ENCODE measurements around the gene HGF. TPM values are rescaled to one million over a fixed set of nuclear protein-coding genes. Genes with fewer than 3 reads are reported as not detected.
"Not testable (repeated sequence)": the region's sequence is repeated elsewhere in the genome, so short reads cannot be mapped to it uniquely, and the experiment has no call there.

Gene HGF
- total RNA-seq, 1 experiment from 2014 or later, result not detected

DNA sequence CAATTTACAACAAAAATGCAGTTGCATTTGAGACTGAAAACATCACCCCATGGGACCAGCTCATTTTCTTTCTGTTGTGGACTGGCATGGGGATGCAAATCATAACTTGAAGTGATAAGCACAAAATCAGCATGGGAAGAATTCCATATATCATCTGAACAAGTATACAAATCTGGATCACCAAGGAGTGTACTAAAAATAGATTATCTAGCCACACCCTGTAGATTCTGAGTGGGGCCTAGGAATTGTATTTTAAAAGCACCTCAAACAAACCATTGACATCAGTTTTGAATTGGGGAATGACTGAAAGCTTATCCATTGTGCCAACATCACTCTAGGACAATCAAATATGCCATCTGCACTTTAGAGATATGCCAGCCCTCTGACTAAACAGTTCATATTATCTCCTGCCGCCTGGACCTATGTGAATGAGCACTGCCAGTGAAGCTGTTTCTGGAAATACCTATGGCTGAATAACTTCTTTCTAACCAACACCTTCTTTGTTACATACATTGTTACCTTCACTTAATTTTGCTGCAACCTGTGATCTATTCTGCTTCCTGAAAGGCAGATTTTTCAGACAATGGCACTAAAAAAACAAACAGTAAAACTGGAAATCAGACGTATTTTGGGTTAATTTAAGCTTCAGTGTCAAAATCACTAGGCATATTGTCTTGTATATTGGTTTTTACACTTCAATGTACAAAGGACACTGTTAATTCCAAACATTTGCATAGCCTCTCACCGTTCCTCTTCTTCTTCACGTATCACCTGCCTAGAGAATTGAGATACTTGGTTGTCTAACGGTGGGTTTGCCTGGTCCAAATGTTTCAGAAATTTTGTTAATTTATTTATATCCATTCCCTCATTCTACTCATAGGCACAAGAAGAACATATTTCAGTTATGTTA is 42.4 kb upstream of the HGF start:
- Histone ChIP-seq H3K27me3 (replicated peaks; ENCODE audit: control insufficient read depth, insufficient read depth, low read length) (no peaks in the 10 kb centered on the region), H3K36me3 (ENCODE audit: control insufficient read depth, insufficient read depth, low read length) (no peaks in the 10 kb centered on the region), H3K9me3 (no peaks in the 10 kb centered on the region), H3K4me1 (no peaks in the 10 kb centered on the region), H3K4me3 (ENCODE audit: low read depth, low read length) (no peak overlapping the region)
- Mint-ChIP-seq H3K27me3 (ENCODE audit: insufficient read depth, unreplicated experiment) (no peaks in the 10 kb centered on the region), H3K27ac (ENCODE audit: unreplicated experiment) (no peak overlapping the region), H3K36me3 (ENCODE audit: insufficient read depth, unreplicated experiment) (no peaks in the 10 kb centered on the region), H3K4me1 (ENCODE audit: low read depth, unreplicated experiment) (no peaks in the 10 kb centered on the region), H3K9me3 (ENCODE audit: unreplicated experiment) (no peaks in the 10 kb centered on the region), H3K4me3 (ENCODE audit: unreplicated experiment) (no peak overlapping the region)
- no TSS peak for BruUV-seq (replicated peaks)
- intact Hi-C loops (cut with micrococcal nuclease; ENCODE audit: unreplicated experiment), result no loop called here
- ChIA-PET CTCF (no interaction called here), POLR2A (no interaction called here)
- no peak for TF ChIP-seq CTCF (IDR thresholded peaks at IDR 0.05; ENCODE audit: insufficient read depth in 1 of 2, low read depth in 1 of 2, low read length in 1 of 2, severe bottlenecking in 1 of 2, unreplicated experiment in 1 of 2)
- DNase-seq, result no peak

DNA sequence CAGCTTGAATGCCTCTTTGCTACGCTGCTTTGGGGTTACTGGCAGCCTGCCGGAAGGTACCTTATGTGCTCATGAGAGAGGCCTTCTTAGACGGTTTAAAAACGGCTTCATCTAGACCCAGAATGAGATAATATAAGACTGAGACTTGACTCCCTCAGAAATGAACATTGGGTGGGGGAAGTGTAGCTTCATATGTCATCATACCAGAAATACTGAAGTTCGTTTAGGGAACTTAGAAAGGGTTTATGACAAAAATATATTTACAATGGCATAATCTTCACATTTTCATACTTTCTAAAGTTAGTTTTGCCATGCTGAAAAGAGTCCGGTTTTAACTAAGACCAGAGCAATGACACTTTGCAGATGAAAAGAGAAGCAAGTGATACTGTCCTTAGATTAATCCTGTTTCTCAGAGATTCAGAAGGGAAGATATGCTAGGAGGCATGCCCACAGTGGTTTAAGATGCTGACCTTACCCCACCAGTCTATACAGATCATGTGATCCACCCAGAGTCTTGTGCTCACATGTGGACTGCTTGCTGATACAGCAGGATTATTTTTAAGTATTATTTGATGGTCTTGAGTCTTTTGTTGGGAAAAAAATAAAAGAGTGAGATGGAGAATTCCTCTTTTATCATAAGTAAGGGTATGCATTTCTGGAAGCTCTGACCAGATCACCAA is 40.8 kb upstream of the HGF start:
- Mint-ChIP-seq H3K9me3 (ENCODE audit: unreplicated experiment) (no peaks in the 10 kb centered on the region), H3K36me3 (ENCODE audit: insufficient read depth, unreplicated experiment) (no peaks in the 10 kb centered on the region), H3K27ac (ENCODE audit: unreplicated experiment) (no peak overlapping the region), H3K4me3 (ENCODE audit: unreplicated experiment) (no peak overlapping the region), H3K27me3 (ENCODE audit: insufficient read depth, unreplicated experiment) (no peaks in the 10 kb centered on the region), H3K4me1 (ENCODE audit: low read depth, unreplicated experiment) (no peaks in the 10 kb centered on the region)
- no peak for TF ChIP-seq CTCF (IDR thresholded peaks at IDR 0.05; ENCODE audit: insufficient read depth in 1 of 2, low read depth in 1 of 2, low read length in 1 of 2, severe bottlenecking in 1 of 2, unreplicated experiment in 1 of 2)
- CTCF ChIA-PET, result no interaction called here
- POLR2A ChIA-PET, result no interaction called here
- no TSS peak for BruUV-seq (replicated peaks)
- H3K9me3 ChIP-seq, result no peaks in the 10 kb centered on the region
- intact Hi-C loops (cut with micrococcal nuclease; ENCODE audit: unreplicated experiment), result no loop called here
- H3K36me3 ChIP-seq (ENCODE audit: control insufficient read depth, insufficient read depth, low read length), result no peaks in the 10 kb centered on the region
- no peak overlapping the region for H3K4me3 ChIP-seq (ENCODE audit: low read depth, low read length)
- no peak for DNase-seq
- H3K27me3 ChIP-seq (replicated peaks; ENCODE audit: control insufficient read depth, insufficient read depth, low read length), result no peaks in the 10 kb centered on the region
- H3K4me1 ChIP-seq, result no peaks in the 10 kb centered on the region

GRCh38 chr7:81808310-81808709 is 38.5 kb upstream of the HGF start:
- CTCF ChIA-PET; H3K36me3 ChIP-seq (ENCODE audit: control insufficient read depth, insufficient read depth, low read length); H3K27me3 ChIP-seq (replicated peaks; ENCODE audit: control insufficient read depth, insufficient read depth, low read length); H3K27ac Mint-ChIP-seq (ENCODE audit: unreplicated experiment); POLR2A ChIA-PET; H3K4me1 ChIP-seq; DNase-seq; H3K4me3 ChIP-seq (ENCODE audit: low read depth, low read length); H3K4me3 Mint-ChIP-seq (ENCODE audit: unreplicated experiment); H3K9me3 ChIP-seq; intact Hi-C loops (cut with micrococcal nuclease; ENCODE audit: unreplicated experiment); H3K9me3 Mint-ChIP-seq (ENCODE audit: unreplicated experiment); H3K4me1 Mint-ChIP-seq (ENCODE audit: low read depth, unreplicated experiment); H3K36me3 Mint-ChIP-seq (ENCODE audit: insufficient read depth, unreplicated experiment); BruUV-seq (replicated peaks); H3K27me3 Mint-ChIP-seq (ENCODE audit: insufficient read depth, unreplicated experiment): not testable (repeated sequence)

Data from Caco-2 (cell line).